ENCODE measurements around the gene DNAJC6. TPM values are rescaled to one million over a fixed set of nuclear protein-coding genes. Genes with fewer than 3 reads are reported as not detected.

The DNAJC6 gene
- polyA plus RNA-seq, 1 of the 3 experiments (the other 2 are of a cell fraction) = 1.9 TPM

DNA sequence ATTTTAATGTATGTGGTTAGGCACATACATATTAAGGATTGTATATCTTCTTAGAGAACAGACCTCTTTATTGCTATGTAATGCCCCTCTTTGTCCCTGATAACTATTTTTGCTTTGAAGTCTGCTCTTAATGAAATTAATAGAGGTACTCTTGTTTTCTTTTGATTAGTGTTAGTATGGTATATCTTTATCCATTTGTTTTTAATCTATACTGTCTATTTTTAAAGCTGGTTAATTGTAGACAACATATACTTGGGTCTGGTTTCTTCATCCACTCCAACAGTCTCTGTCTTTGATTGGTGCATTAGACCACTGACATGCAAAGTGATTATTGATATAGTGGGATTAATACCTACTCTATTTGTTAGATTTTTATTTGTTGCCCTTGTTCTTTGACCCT, 147.1 kb downstream of the DNAJC6 start:
- no peaks in the 10 kb centered on the region for H3F3A ChIP-seq (replicated peaks; ENCODE audit: insufficient read depth)
- H3K4me3 ChIP-seq (ENCODE audit: low read depth in 2 of 2, low read length in 1 of 2) = no peak overlapping the region
- H3K36me3 ChIP-seq (replicated peaks in 1 of 2; ENCODE audit: control insufficient read depth in 1 of 2, insufficient read depth in 2 of 2, low read length in 1 of 2) = no peaks in the 10 kb centered on the region
- no peak overlapping the region for H3K4me2 ChIP-seq
- H4K20me1 ChIP-seq (ENCODE audit: insufficient read depth) = no peaks in the 10 kb centered on the region
- no peak overlapping the region for H3K9ac ChIP-seq
- ChIA-PET CTCF (no interaction called here), POLR2A (no interaction called here)
- H3K4me1 ChIP-seq (ENCODE audit: control insufficient read depth in 1 of 2, insufficient read depth in 2 of 2, low read depth in 1 of 2, low read length in 1 of 2) = no peaks in the 10 kb centered on the region
- H3K79me2 ChIP-seq (ENCODE audit: insufficient read depth) = no peaks in the 10 kb centered on the region
- no peak for DNase-seq
- H3K27ac ChIP-seq (ENCODE audit: low read depth in 2 of 2, low read length in 1 of 2) = no peak overlapping the region
- H3K27me3 ChIP-seq (ENCODE audit: insufficient read depth) = no peaks in the 10 kb centered on the region
- no peak overlapping the region for H2AFZ ChIP-seq (ENCODE audit: low read depth)
- TF ChIP-seq RXRA (IDR thresholded peaks at IDR 0.05; ENCODE audit: borderline replicate concordance, low read depth) (no peak), FOXJ3 (CRISPR knock-in tag; IDR thresholded peaks at IDR 0.05) (no peak), RFX5 (IDR thresholded peaks at IDR 0.05; ENCODE audit: low read length) (no peak), SIN3A (IDR thresholded peaks at IDR 0.05; ENCODE audit: borderline replicate concordance, low read depth, low read length) (no peak), GABPA (IDR thresholded peaks at IDR 0.05; ENCODE audit: low read depth) (no peak), ELF1 (IDR thresholded peaks at IDR 0.05) (no peak), POLR2AphosphoS5 (IDR thresholded peaks at IDR 0.05; ENCODE audit: low read depth, low read length) (no peak)
- TF ChIP-seq, protein P1, sequence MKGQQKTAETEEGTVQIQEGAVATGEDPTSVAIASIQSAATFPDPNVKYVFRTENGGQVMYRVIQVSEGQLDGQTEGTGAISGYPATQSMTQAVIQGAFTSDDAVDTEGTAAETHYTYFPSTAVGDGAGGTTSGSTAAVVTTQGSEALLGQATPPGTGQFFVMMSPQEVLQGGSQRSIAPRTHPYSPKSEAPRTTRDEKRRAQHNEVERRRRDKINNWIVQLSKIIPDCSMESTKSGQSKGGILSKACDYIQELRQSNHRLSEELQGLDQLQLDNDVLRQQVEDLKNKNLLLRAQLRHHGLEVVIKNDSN (IDR thresholded peaks at IDR 0.05; ENCODE audit: borderline replicate concordance, low read depth) = no peak
- TF ChIP-seq, protein P2, sequence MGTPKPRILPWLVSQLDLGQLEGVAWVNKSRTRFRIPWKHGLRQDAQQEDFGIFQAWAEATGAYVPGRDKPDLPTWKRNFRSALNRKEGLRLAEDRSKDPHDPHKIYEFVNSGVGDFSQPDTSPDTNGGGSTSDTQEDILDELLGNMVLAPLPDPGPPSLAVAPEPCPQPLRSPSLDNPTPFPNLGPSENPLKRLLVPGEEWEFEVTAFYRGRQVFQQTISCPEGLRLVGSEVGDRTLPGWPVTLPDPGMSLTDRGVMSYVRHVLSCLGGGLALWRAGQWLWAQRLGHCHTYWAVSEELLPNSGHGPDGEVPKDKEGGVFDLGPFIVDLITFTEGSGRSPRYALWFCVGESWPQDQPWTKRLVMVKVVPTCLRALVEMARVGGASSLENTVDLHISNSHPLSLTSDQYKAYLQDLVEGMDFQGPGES (IDR thresholded peaks at IDR 0.05; ENCODE audit: low read depth, low read length) = no peak
- no peaks in the 10 kb centered on the region for H3K9me3 ChIP-seq
- H3K9me2 ChIP-seq = no peaks in the 10 kb centered on the region

- Histone ChIP-seq H3K9me2 (no peaks in the 10 kb centered on the region), H4K20me1 (ENCODE audit: insufficient read depth) (no peaks in the 10 kb centered on the region), H3K36me3 (replicated peaks in 1 of 2; ENCODE audit: control insufficient read depth in 1 of 2, insufficient read depth in 2 of 2, low read length in 1 of 2) (no peaks in the 10 kb centered on the region), H3K4me1 (ENCODE audit: control insufficient read depth in 1 of 2, insufficient read depth in 2 of 2, low read depth in 1 of 2, low read length in 1 of 2) (no peaks in the 10 kb centered on the region), H3K27me3 (ENCODE audit: insufficient read depth) (no peaks in the 10 kb centered on the region), H3K79me2 (ENCODE audit: insufficient read depth) (no peaks in the 10 kb centered on the region), H2AFZ (ENCODE audit: low read depth) (no peak overlapping the region), H3K4me3 (ENCODE audit: low read depth in 2 of 2, low read length in 1 of 2) (no peak overlapping the region), H3K4me2 (no peak overlapping the region), H3F3A (replicated peaks; ENCODE audit: insufficient read depth) (no peaks in the 10 kb centered on the region), H3K27ac (ENCODE audit: low read depth in 2 of 2, low read length in 1 of 2) (no peak overlapping the region), H3K9me3 (no peaks in the 10 kb centered on the region), H3K9ac (no peak overlapping the region)
- TF ChIP-seq TEAD4 (IDR thresholded peaks at IDR 0.05; ENCODE audit: borderline replicate concordance, insufficient read depth) (no peak), ZBTB33 (IDR thresholded peaks at IDR 0.05; ENCODE audit: borderline replicate concordance, low read depth) (no peak), CTCF (IDR thresholded peaks at IDR 0.05) (no peak), NFIC (IDR thresholded peaks at IDR 0.05; ENCODE audit: borderline replicate concordance) (no peak), RFX5 (IDR thresholded peaks at IDR 0.05; ENCODE audit: low read length) (no peak), ELF1 (IDR thresholded peaks at IDR 0.05) (no peak), FOXJ3 (CRISPR knock-in tag; IDR thresholded peaks at IDR 0.05) (no peak), MAX (IDR thresholded peaks at IDR 0.05; ENCODE audit: low read depth) (no peak), MXI1 (IDR thresholded peaks at IDR 0.05; ENCODE audit: low read depth, low read length) (no peak), GABPA (IDR thresholded peaks at IDR 0.05; ENCODE audit: low read depth) (no peak), TCF12 (IDR thresholded peaks at IDR 0.05) (no peak), EP300 (IDR thresholded peaks at IDR 0.05; ENCODE audit: borderline replicate concordance in 1 of 2, low read depth in 1 of 2, low read length in 1 of 2) (no peak)
- TF ChIP-seq, protein P3, sequence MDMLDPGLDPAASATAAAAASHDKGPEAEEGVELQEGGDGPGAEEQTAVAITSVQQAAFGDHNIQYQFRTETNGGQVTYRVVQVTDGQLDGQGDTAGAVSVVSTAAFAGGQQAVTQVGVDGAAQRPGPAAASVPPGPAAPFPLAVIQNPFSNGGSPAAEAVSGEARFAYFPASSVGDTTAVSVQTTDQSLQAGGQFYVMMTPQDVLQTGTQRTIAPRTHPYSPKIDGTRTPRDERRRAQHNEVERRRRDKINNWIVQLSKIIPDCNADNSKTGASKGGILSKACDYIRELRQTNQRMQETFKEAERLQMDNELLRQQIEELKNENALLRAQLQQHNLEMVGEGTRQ (IDR thresholded peaks at IDR 0.05; ENCODE audit: borderline replicate concordance, low read depth, low read length) = no peak
- DNase-seq = no peak
- ChIA-PET POLR2A (no interaction called here), CTCF (interaction anchor here (1.3 to 2.8 kb wide), 3 partner anchors 11 to 230 kb away, joined by 4 to 22 read pairs (median 5); no protein-coding TSS in a partner anchor)
These were observed 148.5 kb downstream of the DNAJC6 start for GRCh38 chr1:65457868-65458267.
